Left forelimb (tissue), 1 donor: ENCODE measurements around the gene NME8.

ENCODE experiments used
- DNase-seq: peaks from one replicate; pipeline ENCODE4 v3.0.0-alpha.2; 2018; ENCODE audit warnings: low spot score

The NME8 gene

DNA sequence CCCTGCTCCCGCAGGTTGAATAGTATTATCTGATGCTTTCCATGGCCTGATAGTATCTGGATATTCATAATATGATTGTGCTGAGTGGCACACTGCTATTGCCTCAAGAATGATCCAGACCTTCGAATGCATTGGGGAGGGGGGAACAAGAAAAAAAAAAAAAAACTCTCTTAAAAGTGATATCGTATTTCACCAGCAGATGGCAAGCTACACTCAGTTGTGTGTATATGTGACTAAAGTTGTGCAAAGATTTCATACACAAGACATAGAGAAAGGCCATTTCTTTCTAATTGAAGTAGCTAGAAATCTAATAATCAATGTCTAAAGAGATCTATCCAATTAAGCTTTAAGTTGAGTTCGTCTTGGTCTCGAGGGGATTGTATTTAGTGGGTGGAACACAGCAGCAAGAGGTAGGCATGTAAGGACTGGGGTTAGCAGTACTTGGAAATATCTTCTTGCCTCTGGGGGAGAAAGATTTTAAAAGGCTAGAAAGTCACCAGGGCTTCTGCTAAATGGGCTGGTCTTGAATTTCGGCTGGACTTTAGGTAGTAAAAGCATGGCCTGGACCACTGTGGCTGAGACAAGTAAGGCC, 52.9 kb downstream of the NME8 start:
- no peak for DNase-seq

DNA sequence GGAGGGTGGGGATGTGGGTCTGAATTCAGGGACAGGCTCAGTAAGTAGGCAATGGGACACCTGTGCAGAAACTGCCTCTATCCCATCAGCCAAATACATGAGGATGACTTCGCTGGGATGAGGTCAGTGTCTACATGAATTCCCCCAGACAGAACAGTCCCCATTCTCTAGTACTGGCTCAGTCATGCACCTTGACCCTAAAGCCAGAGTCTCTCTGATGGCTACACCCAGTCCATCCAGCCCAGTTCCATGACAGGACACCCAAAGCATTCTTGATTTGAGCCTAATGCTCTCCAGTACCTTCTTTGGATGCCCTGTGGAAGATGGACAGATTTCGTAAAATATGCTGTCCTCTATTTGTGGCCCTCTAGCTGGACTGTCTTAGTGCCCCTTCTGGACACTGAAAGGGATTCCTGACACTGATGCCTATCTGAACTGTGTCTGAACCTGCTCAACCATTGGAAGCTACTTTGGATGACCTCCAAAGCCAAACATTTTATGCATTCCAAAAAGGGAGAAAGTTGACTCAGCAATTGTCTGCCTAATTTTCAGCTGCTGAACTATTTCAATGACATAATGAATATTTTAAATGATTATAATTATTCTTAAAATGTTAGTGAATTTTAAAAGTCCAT, 53.6 kb downstream of the NME8 start:
- DNase-seq, result no peak

DNA sequence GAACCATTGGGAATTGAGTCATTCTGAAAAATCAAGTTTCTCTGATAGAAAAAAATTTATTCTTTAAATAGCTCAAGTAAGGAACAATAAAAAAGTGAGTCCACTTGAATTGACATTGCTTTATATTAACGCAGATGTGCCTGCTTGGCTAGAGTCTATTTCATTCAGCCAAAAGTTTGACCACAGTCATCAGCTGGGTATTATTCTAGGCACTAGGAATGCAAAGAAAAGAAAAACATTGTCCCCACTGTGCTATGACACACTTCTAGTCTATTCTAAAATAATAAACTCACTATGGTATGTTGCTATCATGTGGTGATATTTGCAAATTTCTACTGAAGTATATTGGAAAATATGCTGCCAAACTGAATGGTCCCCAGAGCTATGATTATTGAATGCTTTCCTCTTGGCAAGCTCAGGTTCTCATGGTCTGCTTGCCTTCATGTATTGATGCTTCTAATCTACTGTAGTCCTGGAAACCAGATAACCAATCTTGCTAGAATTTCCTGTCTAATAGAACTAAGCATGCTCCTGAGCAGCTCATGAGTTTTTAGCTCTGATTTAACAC, 59.9 kb downstream of the NME8 start:
- DNase-seq, result no peak

DNA sequence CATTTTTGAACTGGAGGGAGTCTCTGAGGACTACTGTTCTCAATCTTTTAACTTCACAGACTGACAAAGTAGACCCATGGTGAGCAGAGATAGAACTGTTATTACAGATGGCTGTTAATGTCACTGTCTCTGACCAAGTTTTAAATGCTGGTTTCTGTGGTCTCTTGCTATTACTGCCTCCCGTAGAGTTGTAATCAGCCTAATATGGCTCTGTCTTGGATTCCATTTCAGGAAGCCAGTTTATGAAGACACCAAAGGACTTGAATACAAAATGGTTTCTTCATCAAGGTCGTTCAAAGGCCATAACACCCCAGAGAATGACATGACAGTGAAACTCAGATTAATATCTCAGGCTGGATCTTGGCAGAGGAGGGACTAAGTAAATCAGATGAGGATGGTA, 64.4 kb downstream of the NME8 start:
- no peak for DNase-seq

DNA sequence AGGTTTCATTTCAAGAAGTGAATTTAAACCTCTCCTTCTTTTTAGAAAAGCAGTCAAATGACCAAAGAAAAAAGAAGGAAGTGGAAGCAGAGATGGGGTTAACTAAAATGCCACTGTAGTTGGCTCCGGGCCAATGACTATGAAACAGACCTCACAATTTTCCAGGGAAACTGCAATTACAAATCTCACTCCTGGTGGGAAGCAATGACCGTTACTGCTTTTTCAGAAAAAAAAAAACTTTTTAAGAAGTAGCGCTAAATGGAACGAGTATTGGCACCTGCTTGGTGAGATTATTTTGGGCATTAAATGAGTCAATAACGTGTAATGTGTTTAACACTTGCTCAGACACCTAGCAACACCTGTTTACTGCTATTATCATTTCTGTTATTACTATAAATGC, 67.0 kb downstream of the NME8 start:
- no peak for DNase-seq

DNA sequence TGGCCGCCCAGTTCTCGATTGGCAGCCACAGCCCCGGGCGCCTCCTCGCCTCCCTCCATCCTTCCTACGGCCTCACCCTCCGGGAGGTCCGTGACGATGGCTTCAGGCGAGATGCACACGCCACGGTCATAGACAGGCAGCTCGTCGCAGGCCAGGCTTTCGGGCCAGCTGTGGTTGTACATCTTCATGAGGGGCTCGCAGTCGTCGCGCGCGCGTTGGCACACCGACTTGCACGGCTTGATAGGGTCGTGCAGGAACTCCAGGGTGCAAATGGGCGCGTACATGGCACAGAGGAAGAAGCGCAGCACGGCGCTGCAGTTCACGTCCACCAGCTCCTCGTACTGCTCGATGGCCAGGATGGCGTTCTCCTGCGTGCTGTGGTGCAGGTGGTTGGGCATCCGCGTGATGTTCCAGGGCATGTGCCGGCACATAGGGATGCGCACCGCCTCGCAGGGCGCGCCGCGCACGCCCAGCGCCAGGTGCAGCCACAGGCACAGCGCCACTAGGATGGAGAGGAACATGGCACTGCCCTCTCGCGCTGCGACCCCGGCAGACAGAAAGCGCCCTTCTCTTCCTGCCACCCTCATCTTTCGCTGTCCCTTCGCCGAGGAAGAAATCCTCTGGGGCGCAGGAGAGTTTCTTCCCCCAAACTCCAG, 67.7 kb downstream of the NME8 start:
- DNase-seq, result peak; percentile 76

DNA sequence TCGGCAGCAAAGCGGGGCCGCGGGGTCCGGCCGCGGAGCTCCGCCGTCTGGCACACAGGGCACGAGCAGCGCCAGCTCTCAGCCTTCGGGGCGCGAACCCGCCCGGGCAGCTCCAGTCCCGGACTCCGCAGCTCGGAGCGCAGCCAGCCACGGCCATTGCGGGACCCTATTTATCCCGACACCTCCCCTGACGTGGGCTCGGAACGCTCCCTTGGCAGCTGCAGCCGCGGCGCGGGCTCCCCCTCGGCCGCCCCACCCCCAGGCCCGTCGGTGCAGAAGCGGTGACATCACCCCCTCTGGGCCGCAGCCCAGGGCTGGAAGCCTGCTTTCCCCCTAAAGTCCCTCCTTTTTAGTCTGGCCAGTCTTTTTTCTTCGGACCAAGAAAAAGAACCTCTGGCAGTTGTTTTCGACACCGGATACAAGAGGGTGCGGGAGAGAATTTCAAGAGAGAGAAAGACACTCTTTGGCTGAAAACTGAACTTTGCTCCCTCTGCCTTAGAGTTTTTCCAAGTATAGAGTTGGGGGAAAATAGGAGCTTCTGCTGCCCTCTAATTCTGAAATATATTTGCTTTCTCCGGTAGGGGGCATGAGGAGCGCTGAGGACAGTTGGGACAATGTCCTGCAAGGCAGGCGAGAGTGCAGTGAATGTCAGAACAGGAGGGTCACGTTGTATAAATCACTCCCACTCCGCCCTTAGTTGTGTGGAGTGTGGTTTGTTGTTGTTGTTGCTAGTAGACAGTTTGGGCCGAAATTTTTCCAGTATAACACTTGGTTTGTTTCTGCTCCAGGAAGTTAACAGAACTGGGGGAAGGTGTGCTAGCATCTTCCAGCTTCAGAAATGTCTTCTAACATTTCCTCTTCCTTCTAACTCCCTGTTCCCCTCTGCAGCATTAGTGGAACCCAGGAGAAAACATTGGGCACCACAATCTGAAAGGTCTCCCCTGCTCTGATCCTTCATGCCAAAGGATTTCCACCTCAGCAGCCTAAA, 68.6 kb downstream of the NME8 start, which contains the start of gene SFRP4:
SFRP4 (minus strand) TSS at position 145 of the 988 bp plus-strand sequence. CDS start 280 bp downstream, outside the sequence.
- DNase-seq, result peak; percentile 89

DNA sequence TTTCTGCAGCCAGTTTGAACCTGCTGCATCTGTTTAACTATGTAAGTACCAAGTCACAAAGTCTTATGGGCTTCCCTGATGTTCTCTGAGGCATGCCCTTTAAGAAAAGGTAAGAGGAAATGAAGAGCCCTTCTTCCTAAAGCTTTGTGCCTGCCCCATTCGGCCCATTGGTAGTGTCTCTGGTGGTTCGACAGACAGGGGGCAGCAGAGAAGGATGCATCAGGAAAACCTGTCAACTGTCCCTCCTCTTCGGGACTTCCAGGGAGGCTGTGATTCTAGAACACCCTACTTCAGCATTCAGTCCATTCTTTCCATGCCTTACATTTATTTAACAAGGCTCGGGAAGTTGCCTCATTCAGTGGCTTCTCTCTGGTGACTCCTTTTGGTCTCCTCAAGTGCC, 70.1 kb downstream of the NME8 start:
- DNase-seq, result no peak

DNA sequence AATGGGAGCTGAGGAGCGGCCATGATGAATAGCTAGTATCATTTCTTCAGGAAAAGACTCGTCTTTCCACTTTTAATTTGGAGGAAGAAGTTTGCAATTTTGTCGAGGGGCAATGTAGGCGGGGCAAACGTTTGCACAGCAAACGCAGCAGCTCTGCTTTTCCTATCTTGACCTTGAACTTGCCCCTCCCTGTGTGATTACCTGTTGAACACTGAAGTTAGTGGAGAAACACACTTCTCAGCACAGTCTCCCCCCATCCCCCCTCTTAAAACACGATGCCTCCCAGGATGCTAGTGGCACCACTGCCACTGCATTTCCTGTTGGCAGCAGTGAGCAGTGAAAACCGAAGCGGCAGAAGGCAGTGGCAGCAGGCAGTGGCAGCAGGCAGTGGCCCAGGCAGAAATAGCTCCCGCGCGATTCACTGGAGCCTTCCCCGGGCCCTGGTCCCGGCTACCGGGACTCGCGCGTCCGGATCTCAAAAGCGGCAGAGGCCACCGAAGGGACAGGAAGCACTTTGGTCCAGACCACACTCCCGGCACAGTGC, 72.0 kb downstream of the NME8 start, which contains the start of gene EPDR1:
EPDR1 (plus strand) TSS at position 336 of the 544 bp plus-strand sequence. CDS start 300 bp downstream, outside the sequence.
- DNase-seq, result no peak

DNA sequence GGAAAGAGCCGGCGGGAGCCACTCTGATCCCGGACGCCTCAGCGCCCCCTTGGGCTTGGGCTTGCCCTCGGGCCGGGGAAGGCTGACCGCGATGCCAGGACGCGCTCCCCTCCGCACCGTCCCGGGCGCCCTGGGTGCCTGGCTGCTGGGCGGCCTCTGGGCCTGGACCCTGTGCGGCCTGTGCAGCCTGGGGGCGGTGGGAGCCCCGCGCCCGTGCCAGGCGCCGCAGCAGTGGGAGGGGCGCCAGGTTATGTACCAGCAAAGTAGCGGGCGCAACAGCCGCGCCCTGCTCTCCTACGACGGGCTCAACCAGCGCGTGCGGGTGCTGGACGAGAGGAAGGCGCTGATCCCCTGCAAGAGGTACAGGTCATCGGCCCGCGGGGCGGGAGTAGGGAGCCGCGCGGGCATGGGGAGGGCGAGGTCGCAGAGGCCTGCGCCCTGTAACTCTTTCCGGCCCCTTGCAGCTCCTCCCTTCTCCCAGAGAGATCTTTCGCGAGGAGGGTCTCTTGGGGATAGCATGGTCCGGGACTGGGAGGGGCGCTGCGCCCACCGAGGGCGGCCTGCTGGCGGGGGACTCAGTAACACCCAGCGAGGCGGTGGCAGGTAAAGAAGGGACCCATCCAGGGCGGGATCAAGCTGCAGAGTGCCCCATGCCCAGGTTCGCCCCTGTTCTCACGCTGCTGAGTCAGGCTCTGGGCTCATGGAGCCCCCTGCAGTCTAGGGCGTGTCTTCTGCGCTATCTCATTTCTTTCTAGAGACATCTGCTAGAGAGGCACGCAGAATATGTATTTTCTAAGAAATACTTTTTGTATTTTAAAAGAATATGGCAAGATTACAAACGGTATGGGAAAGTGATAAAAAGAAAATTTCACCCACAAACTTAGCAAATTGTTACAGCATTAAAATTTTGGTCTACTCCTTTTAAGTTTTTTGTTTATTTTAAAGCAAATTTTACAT, 72.7 kb downstream of the NME8 start:
- DNase-seq, result peak; percentile 77

DNA sequence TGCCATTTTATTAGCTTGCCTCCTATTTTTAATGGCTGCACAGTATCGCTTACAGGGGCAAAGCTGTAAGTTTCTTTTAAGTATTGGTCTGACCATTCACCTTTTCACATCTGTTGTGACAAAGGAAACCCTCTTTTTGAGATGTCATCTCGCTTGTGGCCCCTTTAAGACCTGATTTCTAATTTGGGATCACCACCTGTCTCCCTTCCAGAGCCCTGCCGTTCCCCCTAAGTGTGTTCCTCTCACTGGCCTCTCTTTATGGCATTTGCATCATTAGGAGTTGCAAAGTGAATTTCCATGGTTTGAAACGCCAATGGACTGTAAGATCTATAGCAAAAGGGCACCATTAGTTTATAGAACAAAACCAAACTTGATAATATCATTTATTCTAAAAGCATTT, 73.5 kb downstream of the NME8 start:
- DNase-seq, result no peak

DNA sequence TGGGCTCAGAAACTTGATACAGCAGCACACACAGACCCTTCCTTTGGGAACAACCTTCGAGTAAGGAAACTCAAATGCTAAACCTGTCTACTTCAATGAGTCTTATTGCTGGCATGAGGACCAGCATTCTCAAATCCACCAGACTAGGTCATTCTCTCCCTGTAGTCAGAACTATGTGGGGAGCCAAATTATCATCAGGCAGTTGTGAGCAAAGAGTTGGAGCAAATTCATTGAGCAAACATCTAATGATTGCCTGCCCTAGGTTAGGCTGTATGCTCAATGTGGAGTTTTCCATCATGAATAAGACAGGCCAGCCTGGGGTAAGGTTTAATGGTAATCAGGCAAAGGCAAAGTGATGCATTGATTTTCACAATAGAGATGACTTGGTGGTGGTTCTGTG, 75.6 kb downstream of the NME8 start:
- DNase-seq, result no peak

DNA sequence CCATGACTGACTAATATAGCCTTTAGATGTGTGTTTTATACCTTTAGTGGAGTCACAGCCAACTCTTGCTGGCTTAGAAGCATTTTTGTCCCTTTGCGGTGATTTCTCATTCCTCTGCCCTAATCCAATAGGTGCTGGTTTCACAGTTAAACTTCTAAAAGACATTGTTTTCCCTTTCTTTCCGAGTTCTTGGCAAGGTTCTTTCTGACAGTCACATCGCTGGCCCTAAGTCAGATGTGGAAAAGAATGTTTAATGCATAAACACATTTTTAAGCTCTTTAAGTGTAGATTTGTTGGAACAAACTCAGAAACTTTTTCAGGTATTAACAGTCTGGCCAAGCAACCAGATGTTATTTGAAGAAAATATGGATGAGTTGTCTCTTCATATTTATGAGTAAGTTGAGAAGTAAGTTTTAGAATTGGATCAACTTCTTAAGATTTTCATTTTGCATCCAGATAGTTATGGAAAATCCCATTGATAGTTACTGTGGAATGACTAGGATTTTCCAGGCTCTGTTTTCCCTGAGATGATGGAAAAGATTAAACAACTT, 76.2 kb downstream of the NME8 start:
- DNase-seq, result no peak

DNA sequence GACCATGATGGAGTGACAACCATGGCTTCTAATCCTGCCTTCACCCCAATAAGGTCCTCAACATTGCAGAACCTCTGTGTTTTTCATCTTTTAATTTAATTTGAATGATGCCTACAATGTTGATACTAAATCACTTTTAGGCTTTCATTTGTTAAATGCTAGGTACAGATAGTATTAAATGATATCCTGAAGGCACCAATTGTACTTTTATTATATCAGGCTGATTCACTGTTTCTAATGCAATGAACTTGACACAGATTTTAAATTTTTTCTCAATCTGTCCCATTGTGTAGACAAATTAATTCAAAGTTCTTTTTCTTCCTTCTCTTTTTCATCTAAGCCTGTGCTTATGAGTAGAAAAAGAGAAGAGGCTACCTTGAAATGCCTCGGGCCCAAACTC, 77.2 kb downstream of the NME8 start:
- DNase-seq, result no peak

DNA sequence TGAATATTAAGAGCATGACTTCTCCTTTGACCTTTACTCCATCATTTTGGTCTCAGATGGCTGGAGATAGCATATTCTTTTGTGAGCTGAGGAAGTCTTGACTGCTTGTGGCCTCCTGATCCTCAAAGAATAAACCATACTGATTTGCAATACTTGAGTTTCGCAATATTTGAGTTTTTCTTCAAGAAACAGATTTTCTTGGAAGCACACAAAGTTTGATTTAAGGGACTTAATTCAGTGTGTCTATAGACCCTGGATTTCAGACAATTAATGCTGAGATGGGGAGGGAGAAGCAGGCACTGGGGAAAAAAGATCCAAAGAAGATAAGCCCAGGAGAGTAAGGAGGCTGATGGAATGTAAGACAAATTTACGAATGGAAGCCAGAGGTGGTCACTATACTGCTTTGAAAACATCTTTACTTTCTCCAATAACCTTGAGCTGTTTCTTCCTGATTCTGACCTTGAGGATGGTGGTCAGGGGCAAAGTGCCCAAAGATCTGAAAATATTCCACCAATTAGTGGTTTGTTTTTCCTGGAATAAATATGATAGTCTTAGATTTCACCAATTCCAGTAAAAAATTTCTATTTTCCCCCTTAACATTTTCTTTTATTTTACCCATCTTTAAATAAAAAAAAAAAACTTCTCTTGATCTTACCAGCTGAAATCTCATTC, 79.5 kb downstream of the NME8 start:
- no peak for DNase-seq

DNA sequence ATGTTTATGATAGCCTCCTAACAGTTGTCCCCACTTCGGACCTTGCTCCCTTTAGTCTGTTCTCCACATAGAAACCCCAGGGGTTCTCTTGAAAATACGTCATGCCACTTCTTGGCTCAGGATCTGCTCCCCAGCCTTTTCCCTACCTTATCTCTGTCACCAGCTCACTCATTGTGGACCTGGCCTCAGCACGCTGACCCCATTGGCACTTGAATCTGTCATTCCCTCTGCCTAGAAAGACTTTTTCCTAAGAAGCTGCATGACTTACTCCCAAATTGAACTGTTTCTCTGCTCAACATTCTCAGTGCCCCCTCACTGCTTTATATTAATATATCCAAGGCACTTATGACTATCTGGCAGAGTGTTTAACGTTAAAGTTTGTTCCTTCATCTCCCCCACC, 80.5 kb downstream of the NME8 start:
- DNase-seq, result no peak

DNA sequence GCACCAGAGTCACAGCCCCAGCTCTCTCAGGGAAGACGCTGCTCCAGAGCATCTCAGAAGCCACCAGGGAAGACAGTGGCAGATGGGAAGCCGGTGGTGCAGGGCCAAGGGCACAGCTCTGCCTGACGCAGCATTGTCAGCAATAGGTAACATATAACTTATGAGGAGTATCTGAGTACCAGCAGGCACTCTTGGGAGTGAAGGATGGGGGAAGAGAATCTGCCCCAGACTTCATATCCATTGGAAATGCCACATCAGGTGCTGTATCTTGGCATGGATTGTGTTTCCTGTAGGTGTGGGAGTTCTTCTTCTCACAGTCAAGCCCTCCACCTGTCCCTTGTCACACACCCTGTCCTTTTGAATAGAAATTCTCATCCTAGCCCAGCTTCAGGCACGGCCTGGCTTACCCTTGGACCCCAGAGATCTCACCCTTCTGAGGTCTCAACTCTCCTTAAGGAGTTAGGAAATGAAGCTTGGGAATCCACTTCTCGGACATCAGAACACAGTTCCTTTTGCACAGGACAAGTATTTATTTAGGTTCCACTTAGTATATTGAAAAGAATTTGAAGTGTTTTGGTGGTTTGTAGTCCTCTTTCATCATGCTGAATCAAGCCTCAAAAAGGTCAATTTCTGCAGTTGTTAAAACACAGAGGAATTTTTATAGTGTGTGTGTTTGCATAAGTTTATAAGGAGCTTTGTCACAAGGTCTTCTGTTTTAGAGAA, 82.0 kb downstream of the NME8 start:
- DNase-seq, result no peak

DNA sequence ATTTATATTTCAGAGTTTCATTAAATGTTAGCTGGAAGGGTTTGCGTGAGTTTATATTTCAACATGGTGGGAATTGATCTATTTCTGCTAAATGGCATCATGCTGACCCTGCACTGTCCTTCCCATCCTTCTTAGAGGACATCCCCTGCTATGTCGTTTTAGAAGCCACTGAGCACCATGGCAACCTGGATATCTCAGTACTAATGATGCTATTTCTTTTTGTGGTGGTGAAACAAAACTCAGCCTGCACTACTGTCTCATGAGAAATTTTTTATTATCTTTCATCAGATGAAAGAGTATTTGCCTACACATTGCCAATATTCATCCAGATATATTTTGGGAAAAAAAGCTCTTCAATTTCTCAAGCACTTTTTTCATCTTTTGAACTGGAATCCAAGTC, 84.1 kb downstream of the NME8 start:
- DNase-seq, result no peak
